DND-41 (cell line): ENCODE measurements around the gene DYRK1A.

Source experiments
- CTCF ChIP-seq: IDR thresholded peaks from 2 replicates; pipeline ENCODE4 v1.5.1; 2012; ENCODE audit warnings: borderline replicate concordance, low read length, moderate library complexity, mild to moderate bottlenecking; ENCODE audit not compliant: poor library complexity, severe bottlenecking; ENCODE audit errors: extremely low read depth
- EZH2 ChIP-seq: IDR thresholded peaks from 3 replicates; pipeline ENCODE4 v1.6.1; 2012; ENCODE audit warnings: borderline replicate concordance, low read depth, mild to moderate bottlenecking, moderate library complexity, low read length, inconsistent platforms; ENCODE audit not compliant: severe bottlenecking

GRCh38 chr21:37374027-37374426, 7.5 kb downstream of the DYRK1A start:
- TF ChIP-seq EZH2: no peak
- no peak for TF ChIP-seq CTCF
